ENCODE measurements around the gene STK10.

DNA sequence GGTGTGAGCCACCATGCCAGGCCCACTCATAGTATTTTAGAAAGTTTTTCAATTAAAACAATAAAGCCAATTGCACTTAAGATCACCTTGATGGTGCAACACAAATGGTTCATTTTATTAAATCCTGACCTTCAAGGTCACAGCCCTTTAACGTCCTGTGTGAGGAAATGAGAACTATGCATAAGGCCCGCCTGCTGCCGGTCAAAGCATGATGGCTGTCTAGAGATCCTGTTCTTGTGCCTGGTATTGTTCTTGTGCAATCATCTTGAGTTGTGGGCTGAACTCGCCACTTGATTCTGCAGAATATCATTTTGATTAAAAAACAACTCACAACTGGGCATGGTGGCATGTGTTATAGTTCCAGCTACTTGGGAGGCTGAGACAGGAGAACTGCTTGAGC, 137.9 kb downstream of the STK10 start:
- TF ChIP-seq CTCF (IDR thresholded peaks at IDR 0.05; ENCODE audit: low read length), result no peak
- no peak for TF ChIP-seq EZH2 (IDR thresholded peaks at IDR 0.05; ENCODE audit: borderline replicate concordance, low read length)
